Epithelial cell of umbilical artery (primary cell): ENCODE data around the gene SBDS. TPM values are rescaled to one million over a fixed set of nuclear protein-coding genes. Genes with fewer than 3 reads are reported as not detected.

Experiments
- total RNA-seq: library from RNA; depleted of rRNA; stranded (reverse); fragments of >200 nt; gene quantifications from 2 replicates; pipeline ENCODE4 v1.2.3, GENCODE V29; 2014

Gene SBDS
- total RNA-seq = 90.3 and 99.1 TPM in 2 replicates

DNA sequence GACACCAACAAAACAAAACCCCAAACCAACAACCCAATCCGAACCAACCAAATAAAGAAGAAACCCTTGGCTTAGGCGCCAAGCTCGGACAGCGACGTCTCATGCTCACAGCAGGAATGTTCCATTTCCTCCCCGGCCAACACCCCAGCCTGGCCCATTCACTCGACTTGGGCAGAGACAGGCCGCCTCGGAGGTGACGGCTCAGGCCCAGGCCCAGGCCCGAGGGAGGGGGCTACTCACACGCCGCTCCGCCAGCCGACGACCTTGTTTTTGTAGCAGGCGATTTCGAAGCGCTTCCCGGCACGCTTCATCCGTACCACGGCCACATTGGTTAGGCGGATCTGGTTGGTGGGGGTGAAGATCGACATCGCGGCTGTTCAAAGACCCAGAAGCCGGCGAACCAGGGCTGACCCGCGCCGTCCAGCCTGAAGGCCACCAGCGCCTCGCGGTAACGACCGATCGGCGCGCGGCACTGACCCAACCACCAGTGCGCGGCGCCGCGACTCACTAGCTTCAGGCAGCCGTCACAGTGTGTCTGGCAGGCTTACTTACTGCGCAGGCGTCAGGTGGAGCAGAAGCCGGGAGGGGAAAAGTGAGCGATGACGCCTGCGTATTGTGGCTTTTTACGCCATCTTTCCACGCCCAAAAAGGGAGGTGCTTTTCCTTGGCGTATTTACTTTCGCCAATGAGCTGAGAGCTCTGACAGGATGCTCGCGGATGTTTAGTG is at the start of gene SBDS:
SBDS (minus strand) TSS at position 537 of the 727 bp plus-strand sequence; CDS start at position 368, 169 bp downstream.

DNA sequence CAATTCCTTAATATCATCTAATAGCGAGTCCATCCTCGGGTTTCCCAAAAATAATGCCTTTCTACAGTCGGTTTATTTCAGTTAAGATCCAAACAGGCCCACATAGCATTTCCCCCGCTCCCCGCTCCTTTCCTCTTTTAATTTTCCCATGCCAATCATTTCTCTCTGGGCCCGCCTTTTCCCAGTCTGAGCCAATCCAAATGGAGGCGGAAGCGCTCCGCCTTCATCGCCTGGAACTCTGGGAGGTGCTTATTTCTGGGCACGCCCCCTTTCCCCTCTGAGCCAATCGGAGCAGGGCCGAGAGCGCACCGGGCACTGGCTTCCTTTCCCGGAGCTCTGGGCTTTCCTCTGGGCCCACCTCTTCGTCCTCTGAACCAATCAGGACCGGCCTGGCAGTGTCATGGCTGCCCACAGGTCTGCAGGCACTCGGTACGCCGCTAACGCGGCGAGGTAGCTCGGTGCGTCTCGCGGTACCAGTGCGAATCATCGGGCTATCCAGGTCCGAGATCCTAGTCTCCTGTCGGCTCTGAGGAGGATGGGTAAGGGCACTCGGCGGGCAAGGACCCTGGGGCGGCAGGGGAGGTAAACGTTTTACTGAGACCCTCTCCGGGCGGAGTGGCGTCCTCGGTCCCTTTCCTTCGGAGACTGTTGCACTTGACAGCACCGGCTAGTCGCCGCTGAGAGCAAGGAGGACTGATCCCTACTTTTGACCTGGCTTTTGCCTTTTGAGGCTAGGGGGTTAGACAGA is 1.2 kb upstream of the SBDS start, which contains the start of gene TYW1:
TYW1 (plus strand) TSS at position 390 of the 748 bp plus-strand sequence; CDS start at position 536, 146 bp downstream.

Other genes with a start within 250 kb of the SBDS start
- 52.0 and 68.1 TPM in 2 replicates for gene TMEM248, start 74.4 kb downstream of the SBDS start, total RNA-seq
- gene TYW1, start 1.2 kb upstream of the SBDS start, total RNA-seq = 13.3 and 19.3 TPM in 2 replicates